Kidney (tissue), 14 donors: Measurements from ENCODE around the gene WDFY3. TPM values are rescaled to one million over a fixed set of nuclear protein-coding genes. Genes with fewer than 3 reads are reported as not detected.

Experiments
- DNase-seq, 5 donors: peaks; one replicate each; pipeline ENCODE4 v3.0.0-alpha.2; 2013 to 2020
- FAIRE-seq: peaks from 2 replicates; lab custom pipeline; 2012; peaks lifted over from hg19 to GRCh38; lab: Jason Lieb, UNC
- H3K27ac ChIP-seq, 2 donors: one replicate each; pipeline ENCODE4 v1.7.0; 2013; ENCODE audit warnings: low read depth in 2 of 2, low read length in 2 of 2, inconsistent platforms in 1 of 2
- H3K27me3 ChIP-seq: one replicate; pipeline ENCODE4 v1.7.1; 2013; ENCODE audit warnings: low read length, inconsistent platforms; ENCODE audit not compliant: control insufficient read depth, insufficient read depth
- H3K36me3 ChIP-seq, 3 donors: one replicate each; pipeline versions ENCODE4 v1.7.0 to v1.7.1; 2013; ENCODE audit warnings: low read length in 3 of 3, control low read depth in 1 of 3, inconsistent platforms in 1 of 3; ENCODE audit not compliant: insufficient read depth in 3 of 3, control insufficient read depth in 2 of 3
- H3K4me1 ChIP-seq, 3 donors: one replicate each; pipeline versions ENCODE4 v1.7.0 to v1.7.1; 2013; ENCODE audit warnings: low read length in 3 of 3, inconsistent platforms in 1 of 3, low read depth in 1 of 3; ENCODE audit not compliant: control insufficient read depth in 2 of 3, insufficient read depth in 2 of 3
- H3K4me3 ChIP-seq, 3 donors: one replicate each; pipeline versions ENCODE4 v1.7.0 to v1.8.1; 2013; ENCODE audit warnings: low read length in 3 of 3, control low read depth in 1 of 3, inconsistent platforms in 1 of 3
- H3K9ac ChIP-seq, 3 donors: one replicate each; pipeline versions ENCODE4 v1.7.0 to v1.7.1; 2013; ENCODE audit warnings: low read length in 3 of 3, control low read depth in 1 of 3, inconsistent platforms in 1 of 3
- H3K9me3 ChIP-seq, 3 donors: one replicate each; pipeline versions ENCODE4 v1.7.0 to v1.7.1; 2013; ENCODE audit warnings: low read length in 3 of 3, control low read depth in 1 of 3, inconsistent platforms in 1 of 3; ENCODE audit not compliant: control insufficient read depth in 2 of 3, insufficient read depth in 1 of 3
- CTCF ChIP-seq: IDR thresholded peaks from 3 replicates; pipeline ENCODE4 v1.5.1; 2012; ENCODE audit warnings: mild to moderate bottlenecking, moderate library complexity, borderline replicate concordance; ENCODE audit not compliant: insufficient read depth; ENCODE audit errors: extremely low read depth
- intact Hi-C: fragments of 100-400 bp; cut with DNase I; formaldehyde crosslinking; loops from one replicate; pipeline ENCODE4 v1.11.1; 2022
- polyA plus RNA-seq: library from polyadenylated mRNA; stranded (reverse); fragments of 350-450 nt; fragmentation: Illumina TruSeq; extraction: RNeasy Lipid Tissue Mini Kit (QIAGEN cat#74804); gene quantifications from one replicate; pipeline ENCODE4 v1.2.3, GENCODE V29; 2014; ENCODE audit warnings: low read depth, low replicate concordance; ENCODE audit not compliant: insufficient read depth
- total RNA-seq: library from RNA; stranded (reverse); fragmentation: NEBNext Ultra II Directional; extraction: Animal tissue kit (Norgen Biotek cat#: 25700); gene quantifications from one replicate; pipeline ENCODE4 v1.2.1, GENCODE V29; 2021
- donor health status: control.
- donor health status: control.
- donor health status: control.
- donor health status: control.
- donor health status: control.
- donor health status: DM: yes; HTN: yes; CAD: no.
- donor health status: Normal renal cell carcinoma (clear cell type).

The WDFY3 gene
- total and polyA plus RNA-seq, 2 donors from 2014 or later: 9.4 to 151 TPM

- H3K4me1 ChIP-seq: peaks cover 0 to 6% (median 2%) of the 10 kb centered on the region in 3 donors
- FAIRE-seq (no peak), DNase-seq (no peak)
- H3K27me3 ChIP-seq: no peaks in the 10 kb centered on the region
- intact Hi-C loops: no loop called here
- H3K27ac ChIP-seq: no peak overlapping the region
- H3K9me3 ChIP-seq: peaks cover 0 to 1% (median 0%) of the 10 kb centered on the region in 3 donors
- H3K9ac ChIP-seq: no peak overlapping the region
- peaks cover 0 to 7% (median 4%) of the 10 kb centered on the region in 3 donors for H3K36me3 ChIP-seq
- TF ChIP-seq CTCF: no peak
- H3K4me3 ChIP-seq: no peak overlapping the region
Observed at GRCh38 chr4:84862064-84862463, 104.4 kb downstream of the WDFY3 start.

DNA sequence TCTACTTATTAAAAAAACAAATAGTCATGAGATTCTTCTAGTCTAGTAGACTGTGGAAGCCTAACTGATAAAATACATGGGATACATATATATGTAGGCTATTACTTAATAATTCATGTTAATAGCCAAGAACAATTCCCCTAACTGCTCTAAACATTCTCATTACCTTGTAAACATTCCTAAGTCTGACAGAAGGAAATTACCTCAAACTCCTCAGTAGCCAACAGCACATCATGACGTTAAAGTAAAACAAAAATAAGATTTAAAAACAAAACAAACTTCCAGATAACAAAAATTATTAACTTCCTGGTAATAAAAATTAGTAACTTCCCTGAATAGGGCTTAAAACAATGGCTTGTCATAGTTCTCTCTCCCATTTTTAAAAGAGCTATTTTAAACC, 109.2 kb downstream of the WDFY3 start:
- TF ChIP-seq CTCF: no peak
- Histone ChIP-seq H3K27ac (no peak overlapping the region), H3K36me3 (peaks cover 0 to 7% (median 4%) of the 10 kb centered on the region in 3 donors), H3K27me3 (no peaks in the 10 kb centered on the region), H3K9ac (no peak overlapping the region), H3K4me3 (no peak overlapping the region), H3K9me3 (peaks cover 0 to 1% (median 0%) of the 10 kb centered on the region in 3 donors), H3K4me1 (peaks cover 0 to 7% (median 2%) of the 10 kb centered on the region in 3 donors)
- intact Hi-C loops: no loop called here
- DNase-seq: no peak
- no peak for FAIRE-seq

DNA sequence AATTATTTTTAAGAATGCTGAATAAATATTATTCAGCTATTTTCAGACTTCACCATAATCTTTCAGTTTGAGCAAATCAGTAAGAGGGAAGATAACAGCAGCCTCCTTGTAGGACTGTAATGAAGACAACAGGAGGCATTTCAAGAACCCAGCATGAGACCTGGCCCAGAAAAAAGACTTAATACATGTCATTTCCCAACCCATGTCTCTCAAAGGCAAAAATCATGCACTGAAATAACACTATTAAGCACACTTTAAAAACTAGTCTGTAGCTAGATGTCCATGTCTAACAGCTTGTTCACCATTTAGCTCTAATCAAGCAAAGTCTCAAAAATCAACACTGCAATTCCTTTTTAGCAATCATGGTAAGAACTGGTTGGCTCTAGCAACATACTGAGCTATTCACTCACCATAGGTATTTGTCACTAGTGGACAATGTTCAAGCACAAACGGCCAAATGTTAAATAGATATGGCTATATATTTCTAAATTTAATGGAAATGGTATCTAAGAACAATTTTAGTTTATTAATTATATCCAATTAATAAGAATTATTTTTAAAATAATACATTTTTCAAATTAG, 109.9 kb downstream of the WDFY3 start:
- Histone ChIP-seq H3K27me3 (no peaks in the 10 kb centered on the region), H3K9me3 (peaks cover 0 to 1% (median 0%) of the 10 kb centered on the region in 3 donors), H3K27ac (no peak overlapping the region), H3K9ac (no peak overlapping the region), H3K4me1 (peaks cover 0 to 10% (median 0%) of the 10 kb centered on the region in 3 donors), H3K36me3 (peaks cover 0 to 7% (median 4%) of the 10 kb centered on the region in 3 donors), H3K4me3 (peak overlapping the region in 1 of 3 donors; percentile 9)
- peak; percentile 77 for FAIRE-seq
- no peak for TF ChIP-seq CTCF
- intact Hi-C loops: no loop called here
- DNase-seq: no peak
